ENCODE results near the gene ARVCF. TPM values are rescaled to one million over a fixed set of nuclear protein-coding genes. Genes with fewer than 3 reads are reported as not detected.

ARVCF gene
- total and polyA plus RNA-seq, 9 of the 15 experiments (the other 6 are each of a cell fraction or from before 2014, with no cell fraction given) = 0.03 to 97.4 (median 15.6) TPM

DNA sequence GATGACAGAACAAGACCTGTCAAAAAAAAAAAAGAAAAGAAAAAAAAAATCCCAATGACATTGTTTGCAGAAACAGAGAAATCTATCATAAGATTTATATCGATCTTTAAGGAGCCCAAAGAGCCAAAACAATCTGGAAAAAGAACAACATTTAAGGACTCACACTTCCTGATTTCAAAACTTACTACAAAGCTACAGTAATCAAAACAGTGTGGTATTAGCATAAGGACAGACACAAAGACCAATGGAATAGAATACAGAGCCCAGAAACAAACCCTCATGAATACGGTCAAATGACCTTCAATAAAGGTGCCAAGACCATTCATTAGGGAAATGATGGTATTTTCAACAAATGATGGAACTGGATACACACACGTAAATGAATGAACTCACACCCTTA lies 12.2 kb downstream of the ARVCF start (continued):
- TF ChIP-seq ZBTB12 (CRISPR knock-in tag; IDR thresholded peaks at IDR 0.05) = no peak
- TF ChIP-seq CREM (IDR thresholded peaks at IDR 0.05; ENCODE audit: low read depth) = no peak
- TF ChIP-seq, protein P1, sequence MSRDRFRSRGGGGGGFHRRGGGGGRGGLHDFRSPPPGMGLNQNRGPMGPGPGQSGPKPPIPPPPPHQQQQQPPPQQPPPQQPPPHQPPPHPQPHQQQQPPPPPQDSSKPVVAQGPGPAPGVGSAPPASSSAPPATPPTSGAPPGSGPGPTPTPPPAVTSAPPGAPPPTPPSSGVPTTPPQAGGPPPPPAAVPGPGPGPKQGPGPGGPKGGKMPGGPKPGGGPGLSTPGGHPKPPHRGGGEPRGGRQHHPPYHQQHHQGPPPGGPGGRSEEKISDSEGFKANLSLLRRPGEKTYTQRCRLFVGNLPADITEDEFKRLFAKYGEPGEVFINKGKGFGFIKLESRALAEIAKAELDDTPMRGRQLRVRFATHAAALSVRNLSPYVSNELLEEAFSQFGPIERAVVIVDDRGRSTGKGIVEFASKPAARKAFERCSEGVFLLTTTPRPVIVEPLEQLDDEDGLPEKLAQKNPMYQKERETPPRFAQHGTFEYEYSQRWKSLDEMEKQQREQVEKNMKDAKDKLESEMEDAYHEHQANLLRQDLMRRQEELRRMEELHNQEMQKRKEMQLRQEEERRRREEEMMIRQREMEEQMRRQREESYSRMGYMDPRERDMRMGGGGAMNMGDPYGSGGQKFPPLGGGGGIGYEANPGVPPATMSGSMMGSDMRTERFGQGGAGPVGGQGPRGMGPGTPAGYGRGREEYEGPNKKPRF (IDR thresholded peaks at IDR 0.05; ENCODE audit: low read depth, low read length) = no peak
- TF ChIP-seq MTA2 (IDR thresholded peaks at IDR 0.05; ENCODE audit: low read depth) = no peak
- TF ChIP-seq, protein P2, sequence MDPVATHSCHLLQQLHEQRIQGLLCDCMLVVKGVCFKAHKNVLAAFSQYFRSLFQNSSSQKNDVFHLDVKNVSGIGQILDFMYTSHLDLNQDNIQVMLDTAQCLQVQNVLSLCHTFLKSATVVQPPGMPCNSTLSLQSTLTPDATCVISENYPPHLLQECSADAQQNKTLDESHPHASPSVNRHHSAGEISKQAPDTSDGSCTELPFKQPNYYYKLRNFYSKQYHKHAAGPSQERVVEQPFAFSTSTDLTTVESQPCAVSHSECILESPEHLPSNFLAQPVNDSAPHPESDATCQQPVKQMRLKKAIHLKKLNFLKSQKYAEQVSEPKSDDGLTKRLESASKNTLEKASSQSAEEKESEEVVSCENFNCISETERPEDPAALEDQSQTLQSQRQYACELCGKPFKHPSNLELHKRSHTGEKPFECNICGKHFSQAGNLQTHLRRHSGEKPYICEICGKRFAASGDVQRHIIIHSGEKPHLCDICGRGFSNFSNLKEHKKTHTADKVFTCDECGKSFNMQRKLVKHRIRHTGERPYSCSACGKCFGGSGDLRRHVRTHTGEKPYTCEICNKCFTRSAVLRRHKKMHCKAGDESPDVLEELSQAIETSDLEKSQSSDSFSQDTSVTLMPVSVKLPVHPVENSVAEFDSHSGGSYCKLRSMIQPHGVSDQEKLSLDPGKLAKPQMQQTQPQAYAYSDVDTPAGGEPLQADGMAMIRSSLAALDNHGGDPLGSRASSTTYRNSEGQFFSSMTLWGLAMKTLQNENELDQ (CRISPR knock-in tag; IDR thresholded peaks at IDR 0.05; ENCODE audit: borderline replicate concordance) = no peak
- TF ChIP-seq ELF1 (tag; IDR thresholded peaks at IDR 0.05) = peak; percentile 35; the same call in 1 of the 2 replicates
- TF ChIP-seq E2F4 (CRISPR knock-in tag; IDR thresholded peaks at IDR 0.05; ENCODE audit: low read depth) = no peak
- TF ChIP-seq ZNF143 (CRISPR knock-in tag; IDR thresholded peaks at IDR 0.05) = no peak
- TF ChIP-seq, protein P3, sequence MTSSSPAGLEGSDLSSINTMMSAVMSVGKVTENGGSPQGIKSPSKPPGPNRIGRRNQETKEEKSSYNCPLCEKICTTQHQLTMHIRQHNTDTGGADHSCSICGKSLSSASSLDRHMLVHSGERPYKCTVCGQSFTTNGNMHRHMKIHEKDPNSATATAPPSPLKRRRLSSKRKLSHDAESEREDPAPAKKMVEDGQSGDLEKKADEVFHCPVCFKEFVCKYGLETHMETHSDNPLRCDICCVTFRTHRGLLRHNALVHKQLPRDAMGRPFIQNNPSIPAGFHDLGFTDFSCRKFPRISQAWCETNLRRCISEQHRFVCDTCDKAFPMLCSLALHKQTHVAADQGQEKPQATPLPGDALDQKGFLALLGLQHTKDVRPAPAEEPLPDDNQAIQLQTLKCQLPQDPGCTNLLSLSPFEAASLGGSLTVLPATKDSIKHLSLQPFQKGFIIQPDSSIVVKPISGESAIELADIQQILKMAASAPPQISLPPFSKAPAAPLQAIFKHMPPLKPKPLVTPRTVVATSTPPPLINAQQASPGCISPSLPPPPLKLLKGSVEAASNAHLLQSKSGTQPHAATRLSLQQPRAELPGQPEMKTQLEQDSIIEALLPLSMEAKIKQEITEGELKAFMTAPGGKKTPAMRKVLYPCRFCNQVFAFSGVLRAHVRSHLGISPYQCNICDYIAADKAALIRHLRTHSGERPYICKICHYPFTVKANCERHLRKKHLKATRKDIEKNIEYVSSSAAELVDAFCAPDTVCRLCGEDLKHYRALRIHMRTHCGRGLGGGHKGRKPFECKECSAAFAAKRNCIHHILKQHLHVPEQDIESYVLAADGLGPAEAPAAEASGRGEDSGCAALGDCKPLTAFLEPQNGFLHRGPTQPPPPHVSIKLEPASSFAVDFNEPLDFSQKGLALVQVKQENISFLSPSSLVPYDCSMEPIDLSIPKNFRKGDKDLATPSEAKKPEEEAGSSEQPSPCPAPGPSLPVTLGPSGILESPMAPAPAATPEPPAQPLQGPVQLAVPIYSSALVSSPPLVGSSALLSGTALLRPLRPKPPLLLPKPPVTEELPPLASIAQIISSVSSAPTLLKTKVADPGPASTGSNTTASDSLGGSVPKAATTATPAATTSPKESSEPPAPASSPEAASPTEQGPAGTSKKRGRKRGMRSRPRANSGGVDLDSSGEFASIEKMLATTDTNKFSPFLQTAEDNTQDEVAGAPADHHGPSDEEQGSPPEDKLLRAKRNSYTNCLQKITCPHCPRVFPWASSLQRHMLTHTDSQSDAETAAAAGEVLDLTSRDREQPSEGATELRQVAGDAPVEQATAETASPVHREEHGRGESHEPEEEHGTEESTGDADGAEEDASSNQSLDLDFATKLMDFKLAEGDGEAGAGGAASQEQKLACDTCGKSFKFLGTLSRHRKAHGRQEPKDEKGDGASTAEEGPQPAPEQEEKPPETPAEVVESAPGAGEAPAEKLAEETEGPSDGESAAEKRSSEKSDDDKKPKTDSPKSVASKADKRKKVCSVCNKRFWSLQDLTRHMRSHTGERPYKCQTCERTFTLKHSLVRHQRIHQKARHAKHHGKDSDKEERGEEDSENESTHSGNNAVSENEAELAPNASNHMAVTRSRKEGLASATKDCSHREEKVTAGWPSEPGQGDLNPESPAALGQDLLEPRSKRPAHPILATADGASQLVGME (CRISPR knock-in tag; IDR thresholded peaks at IDR 0.05) = no peak
- TF ChIP-seq MIER1 (IDR thresholded peaks at IDR 0.05; ENCODE audit: low read depth) = no peak
- no peak for TF ChIP-seq STAG1 (CRISPR knock-in tag; IDR thresholded peaks at IDR 0.05; ENCODE audit: borderline replicate concordance)
- no peak for TF ChIP-seq TSC22D4 (tag; IDR thresholded peaks at IDR 0.05)
- TF ChIP-seq SMAD1 (IDR thresholded peaks at IDR 0.05; ENCODE audit: low read depth, low read length, partially characterized antibody) = no peak
- no peak for TF ChIP-seq POLR2AphosphoS5 (IDR thresholded peaks at IDR 0.05; ENCODE audit: control insufficient read depth, insufficient read depth, low read depth, low read length)
- TF ChIP-seq SIN3B (IDR thresholded peaks at IDR 0.05; ENCODE audit: low read depth) = no peak
- no peak for TF ChIP-seq DDX20 (tag; IDR thresholded peaks at IDR 0.05; ENCODE audit: low read depth)

All from K562 (cell line).